HEK293 (cell line): ENCODE measurements around the gene MSI2.
A peak's percentile ranks its signal among the peaks of the same experiment; 100 is the strongest.

ENCODE experiments used
- CTCF ChIA-PET: fragments of 350-600 bp; formaldehyde crosslinking; extraction: SDS; loops from one replicate; lab custom pipeline; 2021; ENCODE audit warnings: antibody characterized with exemption; lab: Yijun Ruan, JAX
- POLR2A ChIA-PET: fragments of 300-600 bp; formaldehyde crosslinking; extraction: SDS; loops from one replicate; lab custom pipeline; 2020; ENCODE audit warnings: antibody characterized with exemption, inconsistent platforms; lab: Yijun Ruan, JAX
- H3K27ac ChIP-seq: fragments of 200-500 bp; sonication (Bioruptor generic); 2 replicates; pipeline ENCODE4 v1.5.1; 2014; ENCODE audit warnings: low read depth, low read length, control low read depth, inconsistent platforms; ENCODE audit errors: extremely low read depth
- H3K36me3 ChIP-seq, 2 experiments: fragments of 200-500 bp in 1 of 2; sonication (Bioruptor generic) in 1 of 2; 1 replicate in 1 of 2; 2 replicates in 1 of 2; pipeline ENCODE4 v1.5.1; 2014 to 2017; ENCODE audit warnings: inconsistent platforms in 2 of 2, low read length in 2 of 2; ENCODE audit not compliant: control insufficient read depth in 2 of 2, insufficient read depth in 1 of 2
- H3K4me1 ChIP-seq: fragments of 200-500 bp; sonication (Bioruptor generic); 2 replicates; pipeline ENCODE4 v1.5.1; 2014; ENCODE audit warnings: mild to moderate bottlenecking, low read length, inconsistent platforms; ENCODE audit not compliant: control insufficient read depth, insufficient read depth
- H3K4me3 ChIP-seq: 2 replicates; pipeline ENCODE4 v1.5.1; 2011; ENCODE audit warnings: low read depth, mild to moderate bottlenecking, control low read depth, low read length, moderate library complexity
- H3K9me3 ChIP-seq: fragments of 200-500 bp; sonication (Bioruptor generic); 2 replicates; pipeline ENCODE4 v1.5.1; 2014; ENCODE audit warnings: low read depth, low read length, inconsistent platforms; ENCODE audit not compliant: control insufficient read depth, insufficient read depth
- FEZF1 ChIP-seq: fragments of 450-650 bp; formaldehyde crosslinking; IDR thresholded peaks from 2 replicates; pipeline ENCODE4 v1.5.1; 2016; ENCODE audit warnings: missing biosample characterization, missing genetic modification characterization
- GLIS2 ChIP-seq: fragments of 450-650 bp; formaldehyde crosslinking; IDR thresholded peaks from 2 replicates; pipeline ENCODE4 v1.5.1; 2016; ENCODE audit warnings: missing biosample characterization, missing genetic modification characterization
- IKZF3 ChIP-seq: fragments of 450-650 bp; IDR thresholded peaks from 2 replicates; pipeline ENCODE4 v1.5.0; 2018; ENCODE audit warnings: missing biosample characterization, mild to moderate bottlenecking, missing genetic modification characterization, moderate library complexity
- KLF7 ChIP-seq: fragments of 450-650 bp; formaldehyde crosslinking; IDR thresholded peaks from 2 replicates; pipeline ENCODE4 v1.5.1; 2016; ENCODE audit warnings: missing biosample characterization, missing genetic modification characterization, borderline replicate concordance
- KLF8 ChIP-seq: fragments of 450-650 bp; formaldehyde crosslinking; IDR thresholded peaks from 2 replicates; pipeline ENCODE4 v1.5.1; 2016; ENCODE audit warnings: missing biosample characterization, missing genetic modification characterization
- MYNN ChIP-seq: fragments of 450-650 bp; formaldehyde crosslinking; IDR thresholded peaks from 2 replicates; pipeline ENCODE4 v1.5.1; 2016; ENCODE audit warnings: missing biosample characterization, missing genetic modification characterization, borderline replicate concordance
- OSR2 ChIP-seq: fragments of 450-650 bp; formaldehyde crosslinking; IDR thresholded peaks from 2 replicates; pipeline ENCODE4 v1.5.1; 2016; ENCODE audit warnings: missing biosample characterization, missing genetic modification characterization
- PRDM2 ChIP-seq: fragments of 450-650 bp; formaldehyde crosslinking; IDR thresholded peaks from 2 replicates; pipeline ENCODE4 v1.5.1; 2016; ENCODE audit warnings: missing biosample characterization, missing genetic modification characterization, borderline replicate concordance
- ZBTB44 ChIP-seq: fragments of 450-650 bp; IDR thresholded peaks from 2 replicates; pipeline ENCODE4 v1.5.1; 2018; ENCODE audit warnings: missing biosample characterization, mild to moderate bottlenecking, missing genetic modification characterization
- ZFHX2 ChIP-seq: fragments of 450-650 bp; formaldehyde crosslinking; conservative IDR thresholded peaks from 2 replicates; pipeline ENCODE4 v1.5.1; 2016; ENCODE audit warnings: missing biosample characterization, missing genetic modification characterization
- ZNF133 ChIP-seq: fragments of 450-650 bp; formaldehyde crosslinking; IDR thresholded peaks from 2 replicates; pipeline ENCODE4 v1.5.1; 2016; ENCODE audit warnings: missing biosample characterization, missing genetic modification characterization
- ZNF366 ChIP-seq: fragments of 450-650 bp; formaldehyde crosslinking; conservative IDR thresholded peaks from 2 replicates; pipeline ENCODE4 v1.5.1; 2016; ENCODE audit warnings: missing biosample characterization, missing genetic modification characterization
- ZNF404 ChIP-seq: fragments of 450-650 bp; formaldehyde crosslinking; IDR thresholded peaks from 2 replicates; pipeline ENCODE4 v1.5.1; 2017; ENCODE audit warnings: missing biosample characterization, missing genetic modification characterization
- ZNF473 ChIP-seq: fragments of 450-650 bp; formaldehyde crosslinking; IDR thresholded peaks from 2 replicates; pipeline ENCODE4 v1.5.1; 2017; ENCODE audit warnings: missing biosample characterization, missing genetic modification characterization
- ZNF518A ChIP-seq: fragments of 450-650 bp; formaldehyde crosslinking; conservative IDR thresholded peaks from 2 replicates; pipeline ENCODE4 v1.5.1; 2016; ENCODE audit warnings: low read depth, missing biosample characterization, missing genetic modification characterization
- ZNF521 ChIP-seq: fragments of 450-650 bp; formaldehyde crosslinking; IDR thresholded peaks from 2 replicates; pipeline ENCODE4 v1.5.1; 2017; ENCODE audit warnings: missing biosample characterization, mild to moderate bottlenecking, missing genetic modification characterization
- ZNF621 ChIP-seq: fragments of 450-650 bp; formaldehyde crosslinking; IDR thresholded peaks from 2 replicates; pipeline ENCODE4 v1.5.1; 2017; ENCODE audit warnings: missing biosample characterization, missing genetic modification characterization
- ZNF768 ChIP-seq: fragments of 450-650 bp; formaldehyde crosslinking; IDR thresholded peaks from 2 replicates; pipeline ENCODE4 v1.5.1; 2018; ENCODE audit warnings: missing biosample characterization, mild to moderate bottlenecking, missing genetic modification characterization
- ZNF830 ChIP-seq: fragments of 450-650 bp; IDR thresholded peaks from 2 replicates; pipeline ENCODE4 v1.5.0; 2018; ENCODE audit warnings: missing biosample characterization, missing genetic modification characterization, low read depth, mild to moderate bottlenecking, moderate library complexity

MSI2 gene

GRCh38 chr17:57536289-57536688 lies 280.0 kb downstream of the MSI2 start (continued):
- TF ChIP-seq PRDM2 (tag by site-specific recombination) = no peak
- no peak for TF ChIP-seq ZNF830 (tag by site-specific recombination)
- TF ChIP-seq MYNN (tag by site-specific recombination) = no peak
- no peak for TF ChIP-seq IKZF3 (tag by site-specific recombination)
- TF ChIP-seq GLIS2 (tag by site-specific recombination) = no peak
- no peak for TF ChIP-seq ZNF133 (tag by site-specific recombination)
- no peak for TF ChIP-seq KLF8 (tag by site-specific recombination)
- no peak for TF ChIP-seq ZNF518A (tag by site-specific recombination)
- no peak for TF ChIP-seq KLF7 (tag by site-specific recombination)
- no peak for TF ChIP-seq ZNF366 (tag by site-specific recombination)
- no peak for TF ChIP-seq ZNF521

GRCh38 chr17:57536789-57537523 lies 280.6 kb downstream of the MSI2 start:
- H3K4me3 ChIP-seq = no peak overlapping the region
- H3K36me3 ChIP-seq = peaks cover 0 to 4% of the 10 kb centered on the region in 2 experiments; a peak in 1 of 3 replicates
- H3K4me1 ChIP-seq = peaks cover 56% of the 10 kb centered on the region
- H3K27ac ChIP-seq = peak overlapping the region; percentile 32; the same call in 1 of the 2 replicates
- POLR2A ChIA-PET = no interaction called here
- H3K9me3 ChIP-seq = no peaks in the 10 kb centered on the region
- 0 out of 2 replicates have a peak, but pooled peaks have one; percentile 18 for TF ChIP-seq FEZF1 (tag by site-specific recombination)
- peak; percentile 6; the same call in 1 of the 2 replicates for TF ChIP-seq OSR2 (tag by site-specific recombination)
- no peak for TF ChIP-seq ZNF768 (tag by site-specific recombination)
- no peak for TF ChIP-seq ZNF621 (tag by site-specific recombination)
- TF ChIP-seq ZNF473 (tag by site-specific recombination) = no peak
- no peak for TF ChIP-seq KLF7 (tag by site-specific recombination)
- TF ChIP-seq ZNF404 (tag by site-specific recombination) = no peak
- TF ChIP-seq ZFHX2 (tag by site-specific recombination) = peak; percentile 35; the same call in 1 of the 2 replicates
- TF ChIP-seq ZBTB44 (tag by site-specific recombination) = peak; percentile 42; the same call in 1 of the 2 replicates
- CTCF ChIA-PET = interaction anchor here (0.9 to 1.7 kb wide), 2 partner anchors 21 to 61 kb away, joined by 3 to 4 read pairs; no protein-coding TSS in a partner anchor
